Umbilical cord (tissue), 2 donors: ENCODE results near the gene GRAP2. TPM values are rescaled to one million over a fixed set of nuclear protein-coding genes. Genes with fewer than 3 reads are reported as not detected.
A peak's percentile ranks its signal among the peaks of the same experiment; 100 is the strongest.

Source experiments
- DNase-seq: peaks from one replicate; pipeline ENCODE4 v3.0.0-alpha.2; 2015; ENCODE audit warnings: low spot score
- total RNA-seq: library from RNA; depleted of rRNA; stranded (reverse); fragments of >200 nt; gene quantifications from one replicate; pipeline ENCODE4 v1.2.3, GENCODE V29; 2014; ENCODE audit warnings: low replicate concordance; ENCODE audit not compliant: insufficient read depth

GRAP2 gene
- total RNA-seq, 1 donor from 2014 or later: 4.3 TPM

GRCh38 chr22:40009951-40010671, 109.2 kb downstream of the GRAP2 start:
- no peak for DNase-seq

DNA sequence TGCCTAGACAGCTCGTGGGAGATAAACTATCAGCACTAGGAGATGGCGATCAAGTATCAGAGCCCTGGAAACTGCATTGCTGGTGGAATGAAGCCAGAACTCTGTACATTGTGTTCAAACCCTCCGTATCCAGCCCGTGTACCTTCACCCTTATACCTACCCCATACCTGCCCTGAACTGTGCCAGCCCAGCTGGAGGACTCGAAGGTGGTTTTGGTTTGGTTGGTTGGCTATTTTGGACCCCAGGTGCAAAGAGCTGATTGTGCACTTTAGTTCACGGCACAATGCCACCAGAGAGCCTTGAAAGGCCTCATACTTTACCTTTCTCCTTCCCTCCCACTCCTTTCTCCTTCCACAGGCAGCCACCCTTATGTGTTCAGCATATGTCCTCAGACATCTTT, 109.9 kb downstream of the GRAP2 start:
- no peak for DNase-seq

- peak; percentile 50 for DNase-seq
These were observed 113.9 kb downstream of the GRAP2 start for GRCh38 chr22:40014667-40015248.

DNA sequence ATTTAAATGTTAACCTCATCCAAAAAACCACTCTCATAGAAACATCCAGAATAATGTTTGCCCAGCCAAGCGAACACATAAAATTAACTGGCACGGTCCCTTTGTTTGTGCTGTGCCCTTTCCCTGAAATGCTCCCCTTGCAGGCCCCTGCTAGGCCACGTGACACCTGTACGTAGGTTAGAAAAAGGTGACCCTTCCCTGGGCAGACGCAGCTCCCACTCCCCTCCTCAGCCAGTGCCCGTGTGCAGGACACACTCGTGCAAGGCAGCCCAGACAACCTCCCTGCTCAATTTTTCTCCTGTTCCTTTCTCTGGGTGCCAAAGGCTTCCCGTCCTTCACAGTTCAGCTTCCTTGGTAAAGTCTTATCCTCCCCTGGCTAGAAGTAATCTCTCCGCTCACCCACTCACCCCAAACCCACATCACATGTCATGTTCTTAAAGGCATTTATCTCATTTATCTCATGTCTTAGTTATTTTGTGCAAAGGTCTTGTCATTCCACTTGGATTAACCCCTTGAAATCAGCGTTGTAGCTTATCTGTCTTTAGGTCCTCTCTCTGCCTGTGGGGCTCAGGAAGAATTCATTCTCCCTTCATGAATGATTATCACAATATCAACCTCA, 114.6 kb downstream of the GRAP2 start:
- DNase-seq: no peak

DNA sequence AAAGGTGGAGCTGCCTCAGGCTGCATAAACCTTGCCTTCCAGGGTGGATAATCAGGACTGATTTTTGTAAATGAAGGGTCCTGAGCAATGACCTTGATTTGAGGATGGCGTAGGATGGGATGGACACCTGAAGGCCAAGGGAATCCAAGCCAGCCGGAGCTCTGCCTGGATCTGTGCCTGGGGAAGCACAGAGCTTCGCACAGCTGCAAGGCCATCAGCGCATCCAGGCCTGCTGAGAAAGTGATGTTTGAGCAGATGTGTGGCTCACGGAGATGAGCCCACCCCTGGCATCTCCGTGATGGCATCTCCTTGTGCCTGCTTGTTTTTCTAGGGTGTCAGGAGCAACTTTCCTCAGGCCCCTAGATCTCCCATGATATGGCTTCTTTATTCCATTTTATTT, 117.2 kb downstream of the GRAP2 start:
- no peak for DNase-seq

GRCh38 chr22:40019100-40019499, 118.2 kb downstream of the GRAP2 start:
- DNase-seq: no peak

DNA sequence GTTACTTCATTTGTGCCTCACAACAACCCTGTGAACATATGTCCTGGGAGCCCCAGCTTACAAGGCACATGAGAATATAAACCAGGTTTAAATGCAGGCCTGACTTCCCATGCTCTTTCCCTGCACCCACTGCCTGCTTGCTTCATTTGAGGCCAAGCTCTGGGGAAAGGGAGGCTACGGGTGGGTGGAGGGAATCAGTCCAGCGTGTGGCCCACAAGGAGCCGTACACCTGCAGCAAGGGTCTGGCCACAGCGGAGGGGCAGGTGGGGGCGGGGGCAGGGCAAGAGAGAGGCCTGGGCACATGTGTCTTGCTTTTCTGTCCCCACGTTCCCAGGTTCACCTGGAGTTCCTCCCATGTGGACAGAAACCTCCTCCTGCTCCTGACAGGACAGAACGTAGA, 120.1 kb downstream of the GRAP2 start:
- no peak for DNase-seq

- no peak for DNase-seq
These were observed 120.6 kb downstream of the GRAP2 start for GRCh38 chr22:40021401-40022000.

DNA sequence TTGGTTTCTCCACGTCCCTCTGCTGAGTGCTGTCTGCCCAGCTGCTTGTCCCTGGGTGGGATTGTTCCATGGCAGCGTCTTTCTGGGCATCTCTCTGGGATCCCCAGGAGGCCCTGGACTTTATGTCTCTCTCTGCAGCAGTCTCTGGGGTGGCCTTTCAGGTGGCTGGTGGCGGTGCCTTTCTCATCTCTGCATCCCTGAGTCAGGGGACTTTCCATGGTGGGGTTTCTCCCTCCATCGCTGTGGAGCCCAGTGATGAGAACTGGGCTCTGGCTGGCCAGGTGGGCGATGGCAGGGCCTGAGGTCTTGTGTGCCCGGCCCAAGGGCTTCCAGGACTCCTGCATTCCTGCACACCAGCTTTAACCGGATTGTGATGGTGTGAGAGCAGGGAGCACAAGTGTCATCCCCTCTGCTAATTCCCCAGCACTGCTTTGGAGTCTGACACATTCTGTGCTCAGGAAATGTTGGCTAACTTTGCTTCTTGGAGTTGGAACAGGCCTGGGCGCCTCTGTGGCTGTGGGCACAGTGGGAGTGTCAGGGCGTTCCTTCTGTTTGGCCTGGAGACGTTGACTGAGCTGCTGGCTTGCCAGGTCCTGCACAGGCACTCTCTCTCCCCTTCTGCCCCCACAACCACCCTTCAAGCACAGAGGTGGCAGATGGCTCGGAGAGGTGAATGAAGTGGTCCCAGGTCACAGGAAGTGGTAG, 121.8 kb downstream of the GRAP2 start:
- DNase-seq: no peak

Other genes starting within 250 kb of the GRAP2 start
- 4.8 TPM for gene ENTHD1, start 7.3 kb upstream of the GRAP2 start, total RNA-seq
- gene TMA7B, start 59.3 kb downstream of the GRAP2 start, total RNA-seq: 1.7 TPM
- gene FAM83F, start 93.9 kb downstream of the GRAP2 start, total RNA-seq: 1.4 TPM